Measurements from ENCODE around the gene HAVCR2. TPM values are rescaled to one million over a fixed set of nuclear protein-coding genes. Genes with fewer than 3 reads are reported as not detected.

Gene HAVCR2
- total RNA-seq, 1 donor from 2014 or later: 30.7 TPM

- DNase-seq (peak; percentile 76), ATAC-seq (peak; percentile 38)
- Histone ChIP-seq H3K9me3 (no peaks in the 10 kb centered on the region), H3K27me3 (no peaks in the 10 kb centered on the region), H3K36me3 (peaks cover 5% of the 10 kb centered on the region), H3K27ac (peak overlapping the region; percentile 95), H3K4me3 (peak overlapping the region; percentile 92), H3K4me1 (peaks cover 14% of the 10 kb centered on the region)
- TF ChIP-seq, protein P1, sequence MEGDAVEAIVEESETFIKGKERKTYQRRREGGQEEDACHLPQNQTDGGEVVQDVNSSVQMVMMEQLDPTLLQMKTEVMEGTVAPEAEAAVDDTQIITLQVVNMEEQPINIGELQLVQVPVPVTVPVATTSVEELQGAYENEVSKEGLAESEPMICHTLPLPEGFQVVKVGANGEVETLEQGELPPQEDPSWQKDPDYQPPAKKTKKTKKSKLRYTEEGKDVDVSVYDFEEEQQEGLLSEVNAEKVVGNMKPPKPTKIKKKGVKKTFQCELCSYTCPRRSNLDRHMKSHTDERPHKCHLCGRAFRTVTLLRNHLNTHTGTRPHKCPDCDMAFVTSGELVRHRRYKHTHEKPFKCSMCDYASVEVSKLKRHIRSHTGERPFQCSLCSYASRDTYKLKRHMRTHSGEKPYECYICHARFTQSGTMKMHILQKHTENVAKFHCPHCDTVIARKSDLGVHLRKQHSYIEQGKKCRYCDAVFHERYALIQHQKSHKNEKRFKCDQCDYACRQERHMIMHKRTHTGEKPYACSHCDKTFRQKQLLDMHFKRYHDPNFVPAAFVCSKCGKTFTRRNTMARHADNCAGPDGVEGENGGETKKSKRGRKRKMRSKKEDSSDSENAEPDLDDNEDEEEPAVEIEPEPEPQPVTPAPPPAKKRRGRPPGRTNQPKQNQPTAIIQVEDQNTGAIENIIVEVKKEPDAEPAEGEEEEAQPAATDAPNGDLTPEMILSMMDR (IDR thresholded peaks at IDR 0.05): no peak
- intact Hi-C loops (cut with DNase I): no loop called here
Observed at GRCh38 chr5:157143127-157143971, 34.5 kb upstream of the HAVCR2 start.

DNA sequence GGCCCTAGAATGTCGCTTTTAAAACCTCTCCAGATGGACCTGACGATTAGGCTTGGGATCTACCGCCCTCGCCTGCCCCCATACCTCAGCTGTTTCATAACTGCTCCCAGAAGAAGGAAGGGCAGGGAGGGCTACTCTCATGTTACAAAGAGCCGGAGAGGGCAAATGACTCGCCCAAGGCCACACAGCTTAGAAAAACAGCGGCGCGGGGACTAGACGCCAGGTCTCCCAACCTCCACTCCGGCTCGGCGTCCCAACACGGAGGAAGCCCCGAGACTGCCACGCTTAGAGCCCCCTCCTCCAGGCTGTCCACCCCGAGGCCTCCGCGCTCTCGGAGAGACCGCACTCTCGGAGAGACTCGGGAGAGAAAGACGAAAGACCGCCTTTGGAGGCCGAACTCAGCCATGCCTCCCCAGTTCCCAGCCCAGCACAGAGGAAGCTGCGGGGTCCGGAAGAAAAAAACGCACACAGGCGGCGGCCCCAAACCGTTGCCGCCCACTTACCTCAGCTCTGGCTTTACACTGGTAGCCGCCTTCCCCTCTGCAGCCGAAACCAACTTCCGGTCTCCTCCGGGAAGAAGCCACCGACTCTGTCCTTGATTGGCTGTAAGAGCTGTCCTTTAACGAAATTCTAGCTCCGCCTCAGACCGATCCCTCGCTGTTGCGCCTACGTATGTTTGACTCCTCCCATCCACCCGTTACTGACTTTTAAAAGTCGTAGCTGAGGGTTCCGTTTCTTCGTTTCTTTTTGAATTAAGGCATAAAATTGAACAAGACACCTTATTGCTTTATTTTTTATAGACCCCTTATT, 33.7 kb upstream of the HAVCR2 start, which contains the start of gene MED7:
TSS of gene MED7 (minus strand) at position 549 of the 810 bp plus-strand sequence. CDS start 3,434 bp downstream, outside the sequence.
- intact Hi-C loops (cut with DNase I): no loop called here
- TF ChIP-seq, protein P1 (IDR thresholded peaks at IDR 0.05): no peak
- peaks cover 14% of the 10 kb centered on the region for H3K4me1 ChIP-seq
- DNase-seq (peak; percentile 93), ATAC-seq (peak; percentile 99)
- H3K4me3 ChIP-seq: peak within 1 kb of the TSS; percentile 92
- peak within 1 kb of the TSS; percentile 95 for H3K27ac ChIP-seq
- H3K36me3 ChIP-seq: peaks cover 13% of the 10 kb centered on the region
- H3K27me3 ChIP-seq: no peaks in the 10 kb centered on the region
- no peaks in the 10 kb centered on the region for H3K9me3 ChIP-seq

- peaks cover 21% of the 10 kb centered on the region for H3K36me3 ChIP-seq
- TF ChIP-seq, protein P1 (IDR thresholded peaks at IDR 0.05): no peak
- H3K9me3 ChIP-seq: no peaks in the 10 kb centered on the region
- DNase-seq: no peak
- peaks cover 14% of the 10 kb centered on the region for H3K4me1 ChIP-seq
- no peak overlapping the region for H3K4me3 ChIP-seq
- intact Hi-C loops (cut with DNase I): no loop called here
- no peaks in the 10 kb centered on the region for H3K27me3 ChIP-seq
- no peak overlapping the region for H3K27ac ChIP-seq
- no peak for ATAC-seq
Observed at GRCh38 chr5:157137691-157138090, 28.8 kb upstream of the HAVCR2 start.

GRCh38 chr5:157132281-157132612, 23.4 kb upstream of the HAVCR2 start:
- intact Hi-C loops (cut with DNase I): no loop called here
- DNase-seq (no peak), ATAC-seq (no peak)
- Histone ChIP-seq H3K36me3 (peaks cover 5% of the 10 kb centered on the region), H3K4me1 (no peaks in the 10 kb centered on the region), H3K9me3 (no peaks in the 10 kb centered on the region), H3K4me3 (no peak overlapping the region), H3K27ac (no peak overlapping the region), H3K27me3 (no peaks in the 10 kb centered on the region)
- TF ChIP-seq, protein P1 (IDR thresholded peaks at IDR 0.05): no peak

DNA sequence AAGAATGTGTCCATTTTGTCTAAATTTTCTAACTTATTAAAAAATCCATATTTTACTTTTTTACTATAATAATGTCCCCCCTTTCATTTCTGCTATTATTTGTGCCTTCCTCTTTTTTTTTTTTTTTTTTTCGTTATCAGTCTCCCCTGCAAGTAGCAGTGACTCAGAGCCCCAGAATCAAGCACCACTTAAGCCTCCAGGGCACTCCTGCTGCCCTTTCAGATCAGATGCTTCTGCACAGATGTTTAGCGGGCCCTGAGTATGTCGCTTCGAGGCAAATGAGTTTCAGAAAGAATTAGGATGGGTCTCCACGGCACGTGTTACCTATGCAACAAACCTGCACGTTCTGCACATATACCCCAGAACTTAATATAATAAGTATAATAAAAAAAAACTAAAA, 22.1 kb upstream of the HAVCR2 start:
- Histone ChIP-seq H3K9me3 (no peaks in the 10 kb centered on the region), H3K4me3 (no peak overlapping the region), H3K27me3 (no peaks in the 10 kb centered on the region), H3K36me3 (no peaks in the 10 kb centered on the region), H3K27ac (no peak overlapping the region), H3K4me1 (no peaks in the 10 kb centered on the region)
- TF ChIP-seq, protein P1 (IDR thresholded peaks at IDR 0.05): no peak
- DNase-seq (no peak), ATAC-seq (peak; percentile 73)
- intact Hi-C loops (cut with DNase I): no loop called here
